ENCODE results near the gene LIPN.

Gene LIPN
- 0.20 to 38.6 (median 4.7) reads per million in 18 experiments for total RNA-seq

- peak; percentile 94 to 99 for DNase-seq
These were observed at the start of gene LIPN for GRCh38 chr10:88759366-88760101. Gene LIPN (plus strand): TSS chr10:88760020. CDS start chr10:88761406, 1,386 bp downstream.

GRCh38 chr10:88715517-88715916, 44.3 kb upstream of the LIPN start:
- DNase-seq = no peak

GRCh38 chr10:88721392-88721791, 38.4 kb upstream of the LIPN start:
- DNase-seq = no peak

- peak; percentile 28 to 42 for DNase-seq
These were observed 34.0 kb upstream of the LIPN start for GRCh38 chr10:88725798-88726197.

- DNase-seq = peak; percentile 53 to 55
These were observed 31.6 kb upstream of the LIPN start for GRCh38 chr10:88728107-88728763.

- no peak for DNase-seq
These were observed 29.0 kb upstream of the LIPN start for GRCh38 chr10:88730864-88731263.

- peak; percentile 82 to 90 for DNase-seq
These were observed 28.5 kb upstream of the LIPN start for GRCh38 chr10:88731296-88731695.

GRCh38 chr10:88733215-88733614, 26.6 kb upstream of the LIPN start:
- DNase-seq = no peak

GRCh38 chr10:88735661-88736060, 24.2 kb upstream of the LIPN start:
- DNase-seq = no peak

- peak; percentile 38 to 52 for DNase-seq
These were observed 17.9 kb upstream of the LIPN start for GRCh38 chr10:88741921-88742320.

- no peak for DNase-seq
These were observed 17.4 kb upstream of the LIPN start for GRCh38 chr10:88742448-88742847.

- DNase-seq = no peak
These were observed 15.8 kb upstream of the LIPN start for GRCh38 chr10:88744002-88744401.

GRCh38 chr10:88745633-88746032, 14.2 kb upstream of the LIPN start:
- DNase-seq = no peak

GRCh38 chr10:88754287-88754686, 5.5 kb upstream of the LIPN start:
- no peak for DNase-seq

GRCh38 chr10:88755753-88756152, 4.1 kb upstream of the LIPN start:
- peak; percentile 52 to 68 for DNase-seq

- DNase-seq = no peak
These were observed 3.2 kb upstream of the LIPN start for GRCh38 chr10:88756660-88757059.

- no peak for DNase-seq
These were observed 3.1 kb downstream of the LIPN start for GRCh38 chr10:88762906-88763305.

GRCh38 chr10:88763441-88763840, 3.6 kb downstream of the LIPN start:
- DNase-seq = no peak

- DNase-seq = no peak
These were observed 4.3 kb downstream of the LIPN start for GRCh38 chr10:88764110-88764509.

- peak; percentile 27 to 32 for DNase-seq
These were observed 6.0 kb downstream of the LIPN start for GRCh38 chr10:88765816-88766215.

- DNase-seq = no peak
These were observed 9.6 kb downstream of the LIPN start for GRCh38 chr10:88769384-88769783.

GRCh38 chr10:88781206-88781605, 21.4 kb downstream of the LIPN start:
- no peak for DNase-seq

GRCh38 chr10:88782222-88782621, 22.4 kb downstream of the LIPN start:
- DNase-seq = no peak

- DNase-seq = no peak
These were observed 23.9 kb downstream of the LIPN start for GRCh38 chr10:88783724-88784123.
